Progenitor cell of endocrine pancreas (in vitro differentiated cells): ENCODE measurements around the gene BARX1. TPM values are rescaled to one million over a fixed set of nuclear protein-coding genes. Genes with fewer than 3 reads are reported as not detected.
A peak's percentile ranks its signal among the peaks of the same experiment; 100 is the strongest.

Experiments
- DNase-seq: peaks from one replicate; pipeline ENCODE4 v3.0.0; 2021; ENCODE audit warnings: low spot score; ENCODE audit not compliant: unreplicated experiment
- H3K27ac Mint-ChIP-seq: 2 replicates; pipeline ENCODE4 v1.8.0; 2021; ENCODE audit warnings: mild to moderate bottlenecking, moderate library complexity, mixed read lengths
- H3K27me3 Mint-ChIP-seq: 2 replicates; pipeline ENCODE4 v1.8.0; 2021; ENCODE audit warnings: mixed read lengths
- H3K36me3 Mint-ChIP-seq: 2 replicates; pipeline ENCODE4 v1.8.0; 2022; ENCODE audit warnings: mixed read lengths; ENCODE audit not compliant: insufficient read depth
- H3K4me1 Mint-ChIP-seq: 2 replicates; pipeline ENCODE4 v1.8.0; 2021; ENCODE audit warnings: low read depth, mixed read lengths
- H3K4me3 Mint-ChIP-seq: 2 replicates; pipeline ENCODE4 v1.8.0; 2021; ENCODE audit warnings: low read depth, mild to moderate bottlenecking, moderate library complexity, mixed read lengths
- H3K9me3 Mint-ChIP-seq: 2 replicates; pipeline ENCODE4 v1.8.0; 2021; ENCODE audit warnings: low read depth, mixed read lengths
- CTCF ChIP-seq: fragments of 200-600 bp; sonication (generic); IDR thresholded peaks from one replicate; pipeline ENCODE4 v1.5.0; 2021; ENCODE audit warnings: antibody characterized with exemption, mild to moderate bottlenecking; ENCODE audit not compliant: unreplicated experiment
- total RNA-seq: library from RNA; stranded (reverse); gene quantifications from 2 replicates; pipeline ENCODE4 v1.2.1, GENCODE V29; 2021

BARX1 gene
- total RNA-seq, 1 donor from 2014 or later: 0.74 TPM

- no peak for DNase-seq
- H3K4me1 Mint-ChIP-seq: peaks cover 10% of the 10 kb centered on the region
- peaks cover 81% of the 10 kb centered on the region for H3K27me3 Mint-ChIP-seq
- H3K9me3 Mint-ChIP-seq: no peaks in the 10 kb centered on the region
- H3K36me3 Mint-ChIP-seq: no peaks in the 10 kb centered on the region
- H3K4me3 Mint-ChIP-seq: peak overlapping the region; percentile 48
- no peak overlapping the region for H3K27ac Mint-ChIP-seq
- no peak for TF ChIP-seq CTCF
These were observed 1.4 kb downstream of the BARX1 start for GRCh38 chr9:93953496-93954433.

GRCh38 chr9:93952784-93953495, 2.2 kb downstream of the BARX1 start:
- Mint-ChIP-seq H3K4me3 (no peak overlapping the region), H3K36me3 (no peaks in the 10 kb centered on the region), H3K27ac (no peak overlapping the region), H3K27me3 (peaks cover 84% of the 10 kb centered on the region), H3K9me3 (no peaks in the 10 kb centered on the region), H3K4me1 (peaks cover 9% of the 10 kb centered on the region)
- no peak for DNase-seq
- TF ChIP-seq CTCF: peak; percentile 10

GRCh38 chr9:93952119-93952783, 2.9 kb downstream of the BARX1 start:
- Mint-ChIP-seq H3K27ac (no peak overlapping the region), H3K36me3 (no peaks in the 10 kb centered on the region), H3K9me3 (no peaks in the 10 kb centered on the region), H3K27me3 (peaks cover 83% of the 10 kb centered on the region), H3K4me1 (peaks cover 9% of the 10 kb centered on the region), H3K4me3 (no peak overlapping the region)
- no peak for TF ChIP-seq CTCF
- DNase-seq: no peak

GRCh38 chr9:93951655-93952118, 3.5 kb downstream of the BARX1 start:
- peaks cover 85% of the 10 kb centered on the region for H3K27me3 Mint-ChIP-seq
- no peaks in the 10 kb centered on the region for H3K36me3 Mint-ChIP-seq
- no peak overlapping the region for H3K4me3 Mint-ChIP-seq
- H3K4me1 Mint-ChIP-seq: peaks cover 9% of the 10 kb centered on the region
- no peak overlapping the region for H3K27ac Mint-ChIP-seq
- TF ChIP-seq CTCF: no peak
- no peak for DNase-seq
- H3K9me3 Mint-ChIP-seq: no peaks in the 10 kb centered on the region
